ENCODE data around the gene ST3GAL6.

The ST3GAL6 gene

DNA sequence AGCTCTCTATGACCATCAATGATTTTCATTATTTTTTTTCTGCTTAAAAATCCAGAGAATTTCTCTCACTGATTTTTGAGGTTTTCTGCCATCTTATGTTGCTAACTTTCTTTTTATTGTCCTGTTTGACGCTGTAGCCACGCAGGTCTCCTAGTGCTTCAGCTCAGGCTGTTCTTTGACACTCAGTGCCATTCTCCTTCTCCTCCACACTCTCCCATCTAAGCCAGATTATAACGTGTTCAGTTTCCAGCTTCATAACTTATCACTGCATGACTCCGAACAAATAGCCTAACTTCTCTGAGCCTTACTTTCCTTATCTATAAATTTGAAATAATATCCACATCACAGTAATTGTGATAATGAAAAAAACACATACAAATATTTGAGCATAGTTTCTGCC lies 22.8 kb upstream of the ST3GAL6 start:
- DNase-seq (ENCODE audit: low read depth in 2 of 2), result no peak

DNA sequence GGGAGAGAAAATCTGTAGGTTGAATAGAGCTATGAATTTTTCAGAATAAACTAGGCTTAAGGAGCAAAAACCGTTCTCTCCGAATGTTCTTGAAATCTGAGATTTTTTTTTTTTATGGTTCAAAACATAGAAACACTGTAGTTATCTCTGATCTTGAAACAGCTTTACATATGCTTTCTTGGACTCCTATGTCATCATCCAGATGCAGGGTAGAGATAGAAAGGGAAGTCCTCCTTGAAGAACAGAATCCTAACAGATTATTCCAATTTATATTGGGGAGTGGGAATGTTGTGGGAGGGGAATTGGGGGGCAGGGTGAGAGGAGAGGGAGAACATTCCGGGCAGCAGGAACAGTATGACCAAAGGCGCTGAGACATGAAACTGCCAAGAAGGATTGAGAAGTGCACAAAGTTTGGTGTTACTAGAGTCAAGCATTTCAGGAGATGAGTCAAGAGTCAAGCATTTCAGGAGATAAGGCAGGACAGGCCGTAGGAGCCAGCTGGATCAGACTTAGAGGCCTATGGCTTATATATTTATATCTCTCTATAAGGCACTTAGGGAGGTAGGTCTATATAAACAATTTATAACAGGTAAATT lies 21.9 kb upstream of the ST3GAL6 start:
- DNase-seq (ENCODE audit: low read depth in 2 of 2), result no peak

DNA sequence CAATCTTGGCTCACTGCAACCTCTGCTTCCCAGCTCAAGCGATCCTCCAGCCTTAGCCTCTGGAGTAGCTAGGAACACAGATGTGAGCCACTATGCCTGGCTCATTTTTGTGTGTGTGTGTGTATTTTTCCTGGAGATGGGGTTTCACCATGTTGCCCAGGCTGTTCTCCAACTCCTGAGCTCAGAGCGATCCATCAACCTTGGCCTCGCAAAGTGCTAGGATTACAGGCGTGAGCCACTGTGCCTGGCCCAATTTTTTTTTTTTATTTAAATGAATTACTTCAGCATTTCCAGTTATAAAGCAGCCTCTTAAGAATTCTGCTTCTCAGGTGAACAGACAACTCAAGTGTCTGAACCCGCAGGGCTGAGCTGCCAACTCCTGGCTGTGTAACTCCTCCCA lies 20.1 kb upstream of the ST3GAL6 start:
- DNase-seq (ENCODE audit: low read depth in 2 of 2), result no peak

DNA sequence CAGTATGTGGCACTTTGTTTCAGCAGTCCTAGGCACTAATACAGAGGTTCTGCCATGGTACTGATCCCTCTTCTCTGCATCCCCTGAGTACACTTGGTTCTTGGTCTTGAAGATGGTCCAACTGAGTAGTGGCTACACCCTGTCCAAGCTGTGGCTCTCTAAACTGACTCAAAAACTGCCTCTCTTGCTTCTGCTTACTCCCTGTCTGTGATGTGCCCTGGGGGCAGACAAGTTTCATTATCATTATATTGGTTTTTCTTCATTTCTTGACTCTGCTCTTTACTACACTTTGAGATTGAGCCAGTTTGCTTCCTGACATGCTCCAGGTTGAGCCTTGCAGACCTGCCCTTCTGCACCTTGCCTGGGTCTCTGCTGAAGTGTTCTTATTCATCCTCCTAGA lies 18.9 kb upstream of the ST3GAL6 start:
- DNase-seq (ENCODE audit: low read depth in 2 of 2), result no peak

DNA sequence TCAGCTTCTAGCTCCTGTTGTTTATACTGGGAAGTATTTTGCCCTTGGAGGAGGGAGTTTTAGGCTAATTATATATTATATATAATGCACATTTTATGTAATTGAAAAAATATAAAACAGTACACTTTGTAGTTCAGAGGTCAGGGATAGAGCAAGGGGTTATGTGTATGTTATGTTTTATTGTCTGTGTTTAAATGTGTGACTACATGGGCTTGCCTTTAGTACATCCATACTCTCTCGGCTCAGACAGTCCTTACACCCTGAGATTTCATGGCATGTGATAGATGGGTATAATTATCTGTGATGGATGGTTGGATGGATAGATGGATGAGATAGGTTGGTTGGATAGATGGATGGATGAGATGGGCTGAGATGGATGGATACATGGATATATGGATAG lies 17.4 kb upstream of the ST3GAL6 start:
- no peak for DNase-seq (ENCODE audit: low read depth in 2 of 2)

DNA sequence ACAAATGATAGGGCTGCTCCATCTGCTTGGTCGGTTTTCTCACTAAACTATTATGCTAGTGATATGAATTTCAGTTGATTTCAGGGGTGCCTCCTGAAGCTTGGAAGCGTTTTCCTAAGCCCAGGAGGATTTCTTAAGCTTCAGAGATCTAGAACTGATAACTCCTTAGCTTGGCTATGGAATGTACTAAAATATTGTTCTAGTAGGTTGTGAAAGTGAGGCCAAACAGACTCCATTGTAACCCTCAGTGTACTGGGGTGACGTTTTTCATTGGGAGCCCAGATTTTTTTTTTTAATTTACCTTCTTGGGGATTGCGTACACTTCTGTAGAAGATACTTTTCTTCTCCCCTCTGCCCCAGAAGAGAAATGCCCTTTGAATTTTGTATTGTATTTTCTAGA lies 17.0 kb upstream of the ST3GAL6 start:
- DNase-seq (ENCODE audit: low read depth in 2 of 2), result no peak

DNA sequence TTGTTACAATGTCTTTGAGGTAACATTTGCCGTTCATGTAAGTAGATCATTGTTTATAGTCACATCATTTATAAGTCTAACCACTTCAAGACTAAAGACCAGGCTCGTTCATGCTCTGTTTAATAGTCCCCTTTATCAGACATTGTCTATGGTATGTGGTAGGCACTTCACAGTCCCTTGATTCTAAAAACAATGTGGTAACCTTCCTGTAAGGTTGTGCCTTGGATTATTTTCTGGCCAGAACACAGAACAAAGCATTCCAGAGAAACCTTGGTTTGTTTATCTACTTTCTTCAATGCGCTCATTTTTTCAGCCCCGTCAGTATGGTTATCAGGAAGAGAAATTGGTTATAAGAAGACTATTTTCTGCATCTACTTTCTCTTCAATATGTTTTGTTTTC lies 16.3 kb upstream of the ST3GAL6 start:
- DNase-seq (ENCODE audit: low read depth in 2 of 2), result no peak

DNA sequence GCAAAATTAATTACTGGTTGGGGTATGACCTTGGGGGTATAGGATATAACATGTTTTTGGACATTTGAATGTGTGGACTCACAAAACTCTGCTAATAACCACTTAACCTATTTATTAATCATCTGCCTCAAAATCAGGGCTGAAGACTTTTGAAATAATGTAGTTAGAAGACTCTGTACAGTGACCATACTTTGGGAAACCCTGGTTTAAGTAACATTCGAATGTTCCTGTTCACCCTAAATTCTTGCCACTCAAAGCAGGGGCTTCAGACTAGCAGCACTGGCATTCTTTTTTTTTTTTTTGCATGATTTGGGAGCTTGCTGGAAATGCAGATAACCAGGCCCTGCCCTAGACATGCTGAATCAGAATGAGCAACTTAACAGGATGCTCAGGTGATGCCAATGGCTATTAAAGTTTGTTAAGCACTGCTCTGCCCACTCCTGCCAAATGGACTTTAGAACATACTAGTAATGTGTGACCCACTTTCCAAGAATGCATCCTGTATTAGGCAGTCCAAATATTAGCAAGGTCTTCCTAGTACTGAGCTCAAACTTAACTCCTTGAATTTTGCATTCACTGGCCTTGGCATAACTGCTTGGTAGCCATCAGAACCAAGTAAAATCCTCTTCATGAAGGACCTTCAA lies 12.7 kb upstream of the ST3GAL6 start:
- DNase-seq (ENCODE audit: low read depth in 2 of 2), result no peak

DNA sequence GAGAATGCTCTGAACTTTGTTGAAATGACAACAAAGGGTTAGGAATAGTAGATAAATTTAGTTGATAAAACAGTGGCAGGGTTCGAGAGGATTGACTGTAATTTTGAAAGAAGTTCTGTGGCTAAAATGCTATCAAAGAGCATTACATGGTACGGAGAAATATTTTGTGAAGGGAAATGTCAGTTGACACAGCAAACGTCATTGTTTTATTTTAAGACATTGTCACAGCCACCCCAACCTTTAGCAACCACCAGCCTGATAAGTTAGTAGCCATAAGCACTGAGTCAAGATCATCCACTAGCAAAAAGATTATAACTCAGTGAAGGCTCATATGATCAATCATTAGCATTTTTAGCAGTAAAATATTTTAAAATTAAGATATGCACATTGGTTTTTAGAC lies 8.7 kb upstream of the ST3GAL6 start:
- no peak for DNase-seq (ENCODE audit: low read depth in 2 of 2)

DNA sequence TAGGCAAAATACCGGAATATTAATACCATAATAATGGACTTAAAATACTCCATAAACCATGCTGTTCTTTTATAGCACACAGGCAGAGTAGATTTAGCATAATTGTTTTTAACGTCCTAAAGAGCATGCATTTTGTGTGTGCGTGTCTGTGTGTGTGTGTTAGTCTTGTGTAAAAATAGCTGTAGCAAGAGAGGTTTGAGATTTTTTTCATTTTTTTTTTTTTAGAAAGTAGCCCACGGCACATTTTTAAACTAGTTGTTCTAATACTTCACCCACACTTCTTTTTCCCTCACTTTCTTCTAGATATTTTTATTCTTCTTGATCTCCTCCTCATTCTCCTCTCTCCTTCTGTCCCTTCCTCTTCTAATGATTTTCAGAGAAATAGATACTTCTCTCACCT lies 7.5 kb upstream of the ST3GAL6 start:
- no peak for DNase-seq (ENCODE audit: low read depth in 2 of 2)

DNA sequence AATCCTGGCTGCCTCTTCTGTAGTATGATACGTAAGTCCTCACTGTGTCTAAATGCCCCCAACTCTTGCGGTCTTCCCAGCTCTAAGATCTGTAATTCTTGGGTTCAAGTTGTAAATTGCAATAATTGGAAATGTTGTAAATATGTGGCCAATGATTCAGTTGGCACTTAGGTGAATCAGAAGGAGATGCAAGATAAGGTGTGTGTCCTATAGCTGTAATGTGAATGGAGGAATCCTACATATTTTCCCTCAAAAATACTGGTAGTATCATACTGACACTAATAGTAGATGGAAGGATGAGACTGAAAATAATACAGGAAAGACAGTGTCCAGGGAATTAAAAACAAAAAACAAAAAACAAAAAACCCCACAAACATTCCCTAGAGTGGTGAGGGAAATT lies 3.5 kb upstream of the ST3GAL6 start:
- DNase-seq (ENCODE audit: low read depth in 2 of 2), result no peak

DNA sequence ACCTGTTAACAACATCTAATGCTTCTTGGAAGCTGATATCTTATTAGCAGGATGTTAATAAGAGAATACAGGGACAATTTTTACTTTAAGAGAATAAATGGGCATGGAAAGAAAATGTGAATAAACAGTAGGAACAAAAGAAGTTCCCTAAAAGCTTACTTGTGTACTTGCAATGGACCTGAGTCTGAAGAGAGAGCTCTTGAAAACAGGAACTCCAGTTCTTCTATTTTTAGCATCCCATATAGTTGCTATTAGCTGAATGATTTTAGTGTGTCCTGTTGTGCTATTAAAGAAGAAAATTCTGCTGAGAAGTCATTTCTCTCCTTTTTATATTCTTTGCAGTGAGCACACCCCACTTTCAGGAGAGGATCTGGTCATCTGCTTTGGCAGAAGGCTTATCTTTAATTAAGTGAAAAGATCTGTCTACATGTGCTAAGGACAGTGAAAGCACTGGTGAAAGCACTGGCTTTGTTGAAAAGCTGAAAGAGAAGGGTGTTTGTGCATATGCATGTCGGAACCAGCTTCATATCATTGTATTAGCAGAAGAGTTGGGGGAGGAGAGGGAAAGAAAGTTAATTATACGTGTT lies 1.4 kb upstream of the ST3GAL6 start:
- no peak for DNase-seq (ENCODE audit: low read depth in 2 of 2)

DNA sequence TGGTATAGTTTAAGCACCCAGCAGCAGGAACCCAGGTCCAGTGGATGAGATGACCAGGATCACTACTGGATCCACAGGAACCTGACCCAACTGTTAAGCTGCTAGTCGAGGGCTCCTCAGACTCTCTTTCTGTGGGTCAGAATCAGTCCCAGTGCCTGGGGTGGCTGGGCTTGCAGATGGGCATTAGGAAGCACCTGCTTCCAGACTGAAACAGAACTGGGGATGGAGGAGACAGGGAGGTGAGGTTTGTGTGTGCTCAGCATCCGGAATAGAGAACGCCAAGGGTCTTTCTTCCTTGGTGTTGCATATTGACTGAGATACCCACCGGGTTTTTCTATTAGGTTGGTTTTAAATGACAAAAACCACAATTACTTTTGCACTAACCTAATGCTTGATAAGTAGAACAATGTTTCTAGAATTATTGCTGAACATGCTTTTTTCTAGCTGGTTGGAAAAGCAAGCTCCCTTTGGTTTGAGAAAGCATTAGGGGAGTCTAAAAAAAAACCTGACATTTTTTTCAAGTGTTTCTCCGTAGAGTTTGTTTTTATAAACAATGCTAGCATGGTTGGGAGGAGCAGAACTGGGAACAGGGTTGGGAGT lies 779 bp downstream of the ST3GAL6 start:
- DNase-seq (ENCODE audit: low read depth in 2 of 2), result no peak

DNA sequence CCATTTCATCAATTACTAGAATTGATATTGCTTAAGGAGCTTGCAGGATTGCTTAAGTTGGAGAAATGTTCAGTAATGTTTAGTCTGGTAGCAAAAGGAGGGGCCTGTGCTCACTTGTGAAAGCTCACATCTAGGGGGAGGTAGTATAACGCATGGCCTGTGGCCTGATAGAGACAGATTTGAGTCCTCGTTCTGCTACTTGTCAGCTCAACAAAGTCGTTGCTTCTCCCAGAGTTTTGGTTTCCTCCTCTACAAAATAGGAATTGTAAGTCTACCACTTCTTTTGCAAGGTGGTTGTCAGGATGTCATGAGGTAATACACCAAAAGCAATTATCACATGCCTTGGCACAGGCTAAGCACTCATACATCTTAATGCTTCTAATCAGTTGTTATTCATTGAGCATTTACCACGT lies 1.3 kb downstream of the ST3GAL6 start:
- no peak for DNase-seq (ENCODE audit: low read depth in 2 of 2)

DNA sequence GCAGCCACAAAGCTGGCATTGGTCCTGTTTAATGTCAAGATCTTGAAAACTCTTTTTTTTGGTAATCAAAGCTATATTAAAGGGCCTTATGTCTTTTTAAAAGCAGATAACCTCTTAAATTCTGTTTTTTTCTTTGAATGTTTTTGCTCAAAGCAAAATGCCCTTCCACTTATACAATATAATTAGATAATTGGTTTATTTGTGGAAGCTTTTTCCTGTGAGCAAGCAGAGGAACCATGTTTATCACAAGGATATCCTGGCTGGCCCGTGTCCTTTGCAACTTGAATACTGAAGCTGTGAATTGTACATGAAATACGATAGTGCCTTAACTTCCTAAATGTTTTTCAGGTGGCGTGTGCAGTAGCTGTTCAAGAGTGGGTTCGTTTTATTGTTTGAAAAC lies 2.6 kb downstream of the ST3GAL6 start:
- DNase-seq (ENCODE audit: low read depth in 2 of 2), result no peak

DNA sequence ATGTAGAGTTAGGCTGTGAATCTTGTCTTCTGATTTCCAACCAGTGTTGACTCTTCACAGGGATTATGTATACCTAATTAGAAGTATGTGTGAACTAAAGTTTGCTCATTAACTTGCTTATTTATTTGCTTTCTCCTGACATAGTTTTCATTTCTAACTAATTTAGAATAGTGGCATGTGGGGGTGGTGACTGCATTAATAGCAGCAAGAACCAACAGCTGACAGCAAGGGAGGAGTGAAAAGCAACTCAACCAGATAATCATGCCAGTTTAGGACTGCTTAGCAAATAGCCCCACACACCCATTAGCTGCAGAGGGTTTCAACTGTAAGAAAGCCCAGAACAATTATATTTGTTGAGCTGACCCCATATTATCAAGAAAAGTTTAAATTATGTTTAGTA lies 3.8 kb downstream of the ST3GAL6 start:
- no peak for DNase-seq (ENCODE audit: low read depth in 2 of 2)

DNA sequence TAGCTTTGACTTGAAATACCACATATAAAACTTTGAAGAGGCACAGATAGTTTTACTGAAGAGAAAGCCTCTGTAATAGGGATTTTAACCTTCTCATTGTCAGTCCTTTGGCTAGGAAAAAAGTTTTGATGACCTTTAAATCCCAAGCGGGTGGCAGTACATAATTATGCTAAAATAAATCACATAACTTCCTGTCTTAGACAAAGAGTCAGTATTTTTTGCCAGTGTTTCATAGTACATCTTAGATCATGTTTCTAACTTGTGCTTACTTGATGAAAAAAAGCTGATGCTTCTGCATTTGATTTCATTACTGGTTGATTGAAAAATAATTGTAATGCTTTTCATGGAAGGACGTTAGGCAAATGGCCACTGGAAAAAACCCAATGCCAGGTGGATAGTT lies 5.8 kb downstream of the ST3GAL6 start:
- DNase-seq (ENCODE audit: low read depth in 2 of 2), result no peak

DNA sequence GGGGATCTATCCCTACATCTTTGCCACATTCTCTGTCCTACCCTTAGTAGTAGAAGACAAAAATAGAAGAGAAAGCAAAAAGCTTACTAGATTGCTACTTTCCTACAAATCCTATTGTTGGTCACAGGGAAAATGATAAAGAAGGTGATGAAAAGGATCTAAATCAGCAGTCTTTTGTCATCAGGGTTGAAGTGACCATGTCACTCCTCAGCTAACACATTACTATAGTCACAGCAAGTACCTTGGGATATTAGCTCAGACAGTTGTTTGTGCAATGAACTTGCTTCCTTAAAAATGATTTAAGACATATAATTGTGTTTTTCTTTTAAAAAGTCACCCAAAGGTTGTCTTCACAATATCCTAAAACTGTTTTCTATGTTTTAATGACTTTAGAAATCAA lies 6.3 kb downstream of the ST3GAL6 start:
- DNase-seq (ENCODE audit: low read depth in 2 of 2), result no peak

DNA sequence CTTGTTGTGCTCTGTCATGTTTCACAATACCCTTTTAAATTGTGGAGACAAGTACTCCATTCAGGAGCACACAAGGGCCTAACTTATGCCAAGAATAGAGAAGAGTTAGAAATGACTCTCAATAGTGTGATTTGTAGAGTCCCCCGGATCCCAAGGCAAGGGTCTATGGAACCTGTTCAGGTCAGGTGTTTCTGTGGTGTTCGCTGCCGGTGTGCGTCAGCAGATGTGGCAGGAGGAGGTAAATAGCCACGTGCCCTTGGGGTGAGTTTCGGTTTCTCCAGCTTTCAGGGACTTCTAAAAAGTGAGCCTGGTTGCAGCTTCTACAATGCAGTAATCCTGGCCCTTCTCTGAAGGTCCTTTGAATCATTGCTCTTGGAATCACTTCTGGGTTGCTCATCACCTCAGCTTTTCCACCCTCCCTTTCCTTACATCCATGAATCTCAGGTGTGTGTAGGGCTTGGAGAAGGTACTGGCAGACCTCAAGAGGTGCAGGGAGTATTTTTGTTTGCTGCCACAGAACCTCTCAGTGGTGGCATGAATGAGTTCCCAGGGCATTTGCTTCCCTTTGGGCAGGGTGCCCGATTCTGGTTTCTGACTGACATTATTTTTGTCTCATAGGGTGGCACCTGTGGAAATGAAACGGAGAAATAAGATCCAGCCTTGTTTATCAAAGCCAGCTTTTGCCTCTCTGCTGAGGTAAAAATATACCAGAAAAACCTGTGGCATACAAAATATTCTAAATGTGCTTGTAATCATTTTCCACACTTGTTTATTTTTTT lies 7.3 kb downstream of the ST3GAL6 start:
- DNase-seq (ENCODE audit: low read depth in 2 of 2), result no peak

DNA sequence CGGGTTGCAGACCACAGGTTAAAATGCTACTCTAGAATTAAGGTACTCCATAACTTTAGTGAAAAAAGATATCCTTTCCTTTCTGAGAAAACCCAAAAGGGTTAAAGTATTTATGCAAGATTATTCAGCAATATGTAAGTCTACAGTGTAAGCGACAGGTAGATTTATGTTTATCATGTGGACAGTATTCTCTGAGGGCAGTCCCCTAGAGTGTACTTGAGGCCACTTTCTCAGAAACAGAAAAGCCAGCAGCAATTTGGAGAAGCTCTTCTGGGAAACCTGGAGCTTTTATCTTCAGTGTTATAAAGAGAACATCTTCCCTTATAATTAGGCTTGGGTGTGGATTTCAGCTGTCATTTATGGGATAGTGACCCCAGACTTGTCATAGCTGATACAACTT lies 8.9 kb downstream of the ST3GAL6 start:
- no peak for DNase-seq (ENCODE audit: low read depth in 2 of 2)

DNA sequence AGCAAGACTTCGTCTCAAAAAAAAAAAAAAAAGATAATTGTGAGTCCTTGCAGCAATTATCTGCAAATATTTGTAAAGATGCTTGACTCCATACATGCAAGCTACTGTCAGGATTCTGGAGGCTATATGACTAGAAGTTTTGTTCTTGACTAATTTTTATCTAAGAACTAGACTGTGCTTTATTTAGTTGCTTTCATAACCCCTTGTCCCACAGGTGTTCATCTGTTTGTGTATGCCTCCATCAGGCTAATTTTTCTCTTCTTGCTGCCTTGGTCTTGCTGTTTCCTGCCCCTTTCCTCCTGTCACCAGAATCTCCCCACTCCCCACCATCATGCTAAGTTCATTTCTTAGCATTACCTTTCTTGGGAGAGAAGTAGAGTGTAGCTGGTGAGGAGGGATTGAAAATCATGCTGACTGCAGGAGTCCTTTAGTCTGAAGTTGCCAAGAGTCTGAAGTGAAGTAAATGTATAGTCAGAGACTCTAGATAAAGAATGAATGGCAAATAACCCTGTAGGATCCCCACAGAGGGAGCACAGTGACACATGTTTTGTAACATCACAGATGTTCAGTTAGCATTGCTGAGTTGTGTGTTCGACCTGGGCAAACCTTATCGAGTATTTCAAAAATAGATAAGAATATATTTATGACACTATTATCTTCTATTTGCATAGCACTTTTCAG lies 12.5 kb downstream of the ST3GAL6 start:
- no peak for DNase-seq (ENCODE audit: low read depth in 2 of 2)

DNA sequence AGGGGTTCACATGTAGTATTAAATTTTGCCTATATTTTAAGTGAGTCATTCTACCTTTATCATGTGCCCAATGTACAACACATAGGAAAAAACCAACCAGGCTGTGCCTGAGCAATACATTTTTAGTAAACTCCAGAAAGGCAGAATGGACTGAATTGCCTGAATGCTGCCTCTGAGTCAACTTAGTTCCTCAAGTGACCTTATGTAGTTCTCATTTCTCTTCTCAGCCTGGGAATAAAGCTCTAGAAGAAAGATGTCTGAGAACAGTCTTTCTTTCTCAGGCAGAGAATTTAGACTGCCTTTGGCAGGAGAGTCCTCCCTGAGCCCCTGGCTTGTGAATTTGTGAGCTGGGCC lies 13.0 kb downstream of the ST3GAL6 start:
- no peak for DNase-seq (ENCODE audit: low read depth in 2 of 2)

Data from stimulated activated CD8-positive, alpha-beta memory T cell treated with anti-CD3 and anti-CD28 coated beads, Interleukin-7, amount 100 ng/mL, for 1 hour (primary cell).